IPS DF 6.9 (cell line): ENCODE results near the gene LRRC43.
A peak's percentile ranks its signal among the peaks of the same experiment; 100 is the strongest.
"Not testable (repeated sequence)": the region's sequence is repeated elsewhere in the genome, so short reads cannot be mapped to it uniquely, and the experiment has no call there.

Source experiments
- DNase-seq: peaks from one replicate; pipeline ENCODE4 v3.0.0-alpha.2; 2013; ENCODE audit warnings: low read depth, low spot score
- H3K27ac ChIP-seq: one replicate; pipeline ENCODE4 v1.5.1; 2013; ENCODE audit warnings: low read length, control low read depth
- H3K27me3 ChIP-seq: 2 replicates; pipeline ENCODE4 v1.6.1; 2013; ENCODE audit warnings: mild to moderate bottlenecking, low read length; ENCODE audit not compliant: control insufficient read depth, insufficient read depth
- H3K36me3 ChIP-seq: 2 replicates; pipeline ENCODE4 v1.6.1; 2013; ENCODE audit warnings: low read length; ENCODE audit not compliant: control insufficient read depth, insufficient read depth
- H3K4me1 ChIP-seq: 2 replicates; pipeline ENCODE4 v1.6.1; 2013; ENCODE audit warnings: low read length; ENCODE audit not compliant: control insufficient read depth, insufficient read depth
- H3K4me3 ChIP-seq: 2 replicates; pipeline ENCODE4 v1.5.1; 2013; ENCODE audit warnings: mild to moderate bottlenecking, low read length
- H3K9me3 ChIP-seq: 2 replicates; pipeline ENCODE4 v1.6.1; 2013; ENCODE audit warnings: low read length, inconsistent platforms; ENCODE audit not compliant: control insufficient read depth, insufficient read depth
- WGBS: extraction: QIAGEN DNeasy Blood & Tissue Kit; methylation state at CpG from one replicate; pipeline ENCODE4 v1.1.7; 2013; ENCODE audit warnings: mixed read lengths, missing lambda C conversion rate; ENCODE audit not compliant: insufficient read length, insufficient coverage; 5-methylcytosine and 5-hydroxymethylcytosine counted together

LRRC43 gene

GRCh38 chr12:122190842-122191668 lies 8.1 kb downstream of the LRRC43 start:
- no CpG with 5 or more reads among the region's 18 CpGs for WGBS
- H3K9me3 ChIP-seq: no peaks in the 10 kb centered on the region
- H3K27me3 ChIP-seq: no peaks in the 10 kb centered on the region
- no peaks in the 10 kb centered on the region for H3K4me1 ChIP-seq
- peak; percentile 57 for DNase-seq
- peaks cover 2% of the 10 kb centered on the region; the same call in 1 of the 2 replicates for H3K36me3 ChIP-seq
- H3K4me3 ChIP-seq: no peak overlapping the region
- H3K27ac ChIP-seq: no peak overlapping the region

- no peaks in the 10 kb centered on the region for H3K9me3 ChIP-seq
- no peak for DNase-seq
- H3K36me3 ChIP-seq: peaks cover 2% of the 10 kb centered on the region; the same call in 1 of the 2 replicates
- H3K4me3 ChIP-seq: no peak overlapping the region
- no CpG with 5 or more reads among the region's 11 CpGs for WGBS
- H3K4me1 ChIP-seq: no peaks in the 10 kb centered on the region
- no peak overlapping the region for H3K27ac ChIP-seq
- no peaks in the 10 kb centered on the region for H3K27me3 ChIP-seq
Measured at GRCh38 chr12:122192441-122192840, 9.5 kb downstream of the LRRC43 start.

- WGBS: no CpG with 5 or more reads among the region's 1 CpG
- no peaks in the 10 kb centered on the region for H3K9me3 ChIP-seq
Measured at GRCh38 chr12:122194804-122195203, 11.9 kb downstream of the LRRC43 start.

GRCh38 chr12:122195405-122195804 lies 12.5 kb downstream of the LRRC43 start:
- no CpG with 5 or more reads among the region's 4 CpGs for WGBS

More at GRCh38 chr12:122194804-122195203, 11.9 kb downstream of the LRRC43 start:
- Histone ChIP-seq H3K4me3 (no peak overlapping the region), H3K36me3 (peaks cover 2% of the 10 kb centered on the region; the same call in 1 of the 2 replicates), H3K27me3 (no peaks in the 10 kb centered on the region), H3K4me1 (no peaks in the 10 kb centered on the region), H3K27ac (no peak overlapping the region)
- no peak for DNase-seq

GRCh38 chr12:122197612-122197966 lies 14.7 kb downstream of the LRRC43 start:
- H3K9me3 ChIP-seq: no peaks in the 10 kb centered on the region
- no peaks in the 10 kb centered on the region for H3K27me3 ChIP-seq
- H3K27ac ChIP-seq: no peak overlapping the region
- DNase-seq: no peak
- H3K36me3 ChIP-seq: no peaks in the 10 kb centered on the region
- no peak overlapping the region for H3K4me3 ChIP-seq
- no CpG with 5 or more reads among the region's 1 CpG for WGBS
- no peaks in the 10 kb centered on the region for H3K4me1 ChIP-seq

More at GRCh38 chr12:122195405-122195804, 12.5 kb downstream of the LRRC43 start:
- Histone ChIP-seq H3K4me3 (no peak overlapping the region), H3K4me1 (no peaks in the 10 kb centered on the region), H3K36me3 (no peaks in the 10 kb centered on the region), H3K27me3 (no peaks in the 10 kb centered on the region), H3K27ac (no peak overlapping the region), H3K9me3 (no peaks in the 10 kb centered on the region)
- no peak for DNase-seq

GRCh38 chr12:122199484-122200355 lies 16.8 kb downstream of the LRRC43 start:
- H3K27ac ChIP-seq: no peak overlapping the region
- H3K36me3 ChIP-seq: no peaks in the 10 kb centered on the region
- WGBS: no CpG with 5 or more reads among the region's 29 CpGs
- H3K27me3 ChIP-seq: peaks cover 6% of the 10 kb centered on the region; the same call in 1 of the 2 replicates
- DNase-seq: no peak
- H3K4me1 ChIP-seq: peaks cover 4% of the 10 kb centered on the region; the same call in 1 of the 2 replicates
- no peak overlapping the region for H3K4me3 ChIP-seq
- no peaks in the 10 kb centered on the region for H3K9me3 ChIP-seq

GRCh38 chr12:122200541-122201175 lies 17.7 kb downstream of the LRRC43 start:
- no CpG with 5 or more reads among the region's 24 CpGs for WGBS
- H3K27me3 ChIP-seq: peaks cover 11% of the 10 kb centered on the region; the same call in 1 of the 2 replicates
- DNase-seq: no peak
- peaks cover 5% of the 10 kb centered on the region; the same call in 1 of the 2 replicates for H3K4me1 ChIP-seq
- H3K27ac ChIP-seq: no peak overlapping the region
- no peak overlapping the region for H3K4me3 ChIP-seq
- no peaks in the 10 kb centered on the region for H3K9me3 ChIP-seq
- H3K36me3 ChIP-seq: no peaks in the 10 kb centered on the region

GRCh38 chr12:122201381-122201780 lies 18.5 kb downstream of the LRRC43 start:
- H3K36me3 ChIP-seq: no peaks in the 10 kb centered on the region
- no peaks in the 10 kb centered on the region for H3K9me3 ChIP-seq
- WGBS: no CpG with 5 or more reads among the region's 5 CpGs
- H3K4me1 ChIP-seq: peaks cover 5% of the 10 kb centered on the region; the same call in 1 of the 2 replicates
- peaks cover 11% of the 10 kb centered on the region; the same call in 1 of the 2 replicates for H3K27me3 ChIP-seq
- no peak overlapping the region for H3K27ac ChIP-seq
- no peak overlapping the region for H3K4me3 ChIP-seq
- DNase-seq: no peak

- Histone ChIP-seq H3K4me1 (peaks cover 5% of the 10 kb centered on the region; the same call in 1 of the 2 replicates), H3K36me3 (peaks cover 4% of the 10 kb centered on the region; the same call in 1 of the 2 replicates), H3K9me3 (no peaks in the 10 kb centered on the region), H3K4me3 (no peak overlapping the region), H3K27ac (no peak overlapping the region), H3K27me3 (peaks cover 11% of the 10 kb centered on the region; the same call in 1 of the 2 replicates)
- WGBS: no CpG with 5 or more reads among the region's 6 CpGs
- DNase-seq: no peak
Measured at GRCh38 chr12:122202017-122202416, 19.1 kb downstream of the LRRC43 start.

- not testable (repeated sequence) for DNase-seq, H3K4me1 ChIP-seq, H3K36me3 ChIP-seq, H3K27ac ChIP-seq, H3K9me3 ChIP-seq
- Histone ChIP-seq H3K27me3 (peaks cover 11% of the 10 kb centered on the region; the same call in 1 of the 2 replicates), H3K4me3 (peak overlapping the region; percentile 65; the same call in 1 of the 2 replicates)
- no CpG with 5 or more reads among the region's 19 CpGs for WGBS
Measured at GRCh38 chr12:122202811-122203210, 19.9 kb downstream of the LRRC43 start.
